Medulla oblongata (tissue), 1 donor: Measurements from ENCODE around the gene OTOGL.
"Not testable (repeated sequence)": the region's sequence is repeated elsewhere in the genome, so short reads cannot be mapped to it uniquely, and the experiment has no call there.

Source experiments
- DNase-seq: peaks from one replicate; pipeline ENCODE4 v3.0.0-alpha.2; 2015; ENCODE audit errors: extremely low spot score

OTOGL gene

GRCh38 chr12:80099259-80099658 lies at the start of gene OTOGL:
Gene OTOGL, plus strand, starts transcription at chr12:80099537. Its CDS starts 109,895 bp downstream, at chr12:80209432.
- no peak for DNase-seq

GRCh38 chr12:80050236-80050635 lies 49.1 kb upstream of the OTOGL start:
- no peak for DNase-seq

- peak; percentile 25 for DNase-seq
Measured at GRCh38 chr12:80053051-80053790, 46.1 kb upstream of the OTOGL start.

- DNase-seq = no peak
Measured at GRCh38 chr12:80056232-80056631, 43.1 kb upstream of the OTOGL start.

GRCh38 chr12:80056845-80057244 lies 42.5 kb upstream of the OTOGL start:
- DNase-seq = peak; percentile 31

- no peak for DNase-seq
Measured at GRCh38 chr12:80058586-80058985, 40.8 kb upstream of the OTOGL start.

GRCh38 chr12:80059102-80059501 lies 40.2 kb upstream of the OTOGL start:
- DNase-seq = no peak

GRCh38 chr12:80059875-80060274 lies 39.5 kb upstream of the OTOGL start:
- DNase-seq = no peak

GRCh38 chr12:80064269-80064668 lies 35.1 kb upstream of the OTOGL start:
- DNase-seq = no peak

- DNase-seq = no peak
Measured at GRCh38 chr12:80064951-80065350, 34.4 kb upstream of the OTOGL start.

- DNase-seq = no peak
Measured at GRCh38 chr12:80068173-80068572, 31.2 kb upstream of the OTOGL start.

- DNase-seq = not testable (repeated sequence)
Measured at GRCh38 chr12:80083892-80084614, 15.3 kb upstream of the OTOGL start.

- no peak for DNase-seq
Measured at GRCh38 chr12:80086025-80086424, 13.3 kb upstream of the OTOGL start.

GRCh38 chr12:80087486-80088213 lies 11.7 kb upstream of the OTOGL start:
- no peak for DNase-seq

GRCh38 chr12:80100591-80100990 lies 1.3 kb downstream of the OTOGL start:
- no peak for DNase-seq

- no peak for DNase-seq
Measured at GRCh38 chr12:80101126-80101525, 1.8 kb downstream of the OTOGL start.

GRCh38 chr12:80107221-80107620 lies 7.9 kb downstream of the OTOGL start:
- no peak for DNase-seq

- no peak for DNase-seq
Measured at GRCh38 chr12:80116735-80117134, 17.4 kb downstream of the OTOGL start.

- DNase-seq = no peak
Measured at GRCh38 chr12:80118565-80119324, 19.4 kb downstream of the OTOGL start.

GRCh38 chr12:80120994-80121393 lies 21.7 kb downstream of the OTOGL start:
- no peak for DNase-seq

- no peak for DNase-seq
Measured at GRCh38 chr12:80121661-80122060, 22.3 kb downstream of the OTOGL start.
